ENCODE measurements around the gene FANCC. TPM values are rescaled to one million over a fixed set of nuclear protein-coding genes. Genes with fewer than 3 reads are reported as not detected.

The FANCC gene
- total RNA-seq, 2 donors from 2014 or later, result 17.6 to 23.5 TPM

DNA sequence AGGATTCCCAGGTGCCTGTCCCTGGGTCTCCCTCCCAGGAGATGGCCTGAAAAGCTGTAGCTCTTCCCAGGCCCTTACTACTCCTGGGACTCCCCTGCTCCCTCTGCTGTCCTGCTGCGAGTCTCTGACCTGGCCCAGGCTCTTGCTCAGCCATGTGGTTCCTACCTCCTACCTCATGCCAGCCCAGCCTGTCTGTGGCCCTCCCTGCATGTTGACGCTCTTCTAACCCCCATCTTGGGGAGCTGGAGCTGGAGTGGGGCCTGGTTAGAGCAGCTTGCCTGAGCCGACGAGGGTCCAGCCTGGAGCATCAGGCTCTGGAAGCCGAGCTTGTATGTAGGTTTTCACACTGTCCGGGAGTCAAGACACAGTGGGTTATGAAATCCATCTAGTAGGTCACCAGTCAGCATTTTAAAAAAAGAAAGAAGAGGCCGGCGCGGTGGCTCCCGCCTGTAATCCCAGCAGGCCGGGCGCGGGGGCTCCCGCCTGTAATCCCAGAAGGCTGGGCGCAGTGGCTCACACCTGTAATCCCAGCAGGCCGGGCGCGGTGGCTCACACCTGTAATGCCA is 244.4 kb downstream of the FANCC start:
- H3K4me1 Mint-ChIP-seq, result peaks cover 15% of the 10 kb centered on the region
- H3K27me3 ChIP-seq (ENCODE audit: control insufficient read depth, insufficient read depth, low read length, poor library complexity, severe bottlenecking), result no peaks in the 10 kb centered on the region
- TF ChIP-seq, protein P1, sequence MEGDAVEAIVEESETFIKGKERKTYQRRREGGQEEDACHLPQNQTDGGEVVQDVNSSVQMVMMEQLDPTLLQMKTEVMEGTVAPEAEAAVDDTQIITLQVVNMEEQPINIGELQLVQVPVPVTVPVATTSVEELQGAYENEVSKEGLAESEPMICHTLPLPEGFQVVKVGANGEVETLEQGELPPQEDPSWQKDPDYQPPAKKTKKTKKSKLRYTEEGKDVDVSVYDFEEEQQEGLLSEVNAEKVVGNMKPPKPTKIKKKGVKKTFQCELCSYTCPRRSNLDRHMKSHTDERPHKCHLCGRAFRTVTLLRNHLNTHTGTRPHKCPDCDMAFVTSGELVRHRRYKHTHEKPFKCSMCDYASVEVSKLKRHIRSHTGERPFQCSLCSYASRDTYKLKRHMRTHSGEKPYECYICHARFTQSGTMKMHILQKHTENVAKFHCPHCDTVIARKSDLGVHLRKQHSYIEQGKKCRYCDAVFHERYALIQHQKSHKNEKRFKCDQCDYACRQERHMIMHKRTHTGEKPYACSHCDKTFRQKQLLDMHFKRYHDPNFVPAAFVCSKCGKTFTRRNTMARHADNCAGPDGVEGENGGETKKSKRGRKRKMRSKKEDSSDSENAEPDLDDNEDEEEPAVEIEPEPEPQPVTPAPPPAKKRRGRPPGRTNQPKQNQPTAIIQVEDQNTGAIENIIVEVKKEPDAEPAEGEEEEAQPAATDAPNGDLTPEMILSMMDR (conservative IDR thresholded peaks at IDR 0.05), result peak; percentile 77
- peak; percentile 84 for DNase-seq
- H3K27ac Mint-ChIP-seq, result peak overlapping the region; percentile 29
- no peak overlapping the region for H3K9ac ChIP-seq (ENCODE audit: extremely low read depth, low read length, poor library complexity, severe bottlenecking)
- peaks cover 19% of the 10 kb centered on the region for H3K36me3 Mint-ChIP-seq (ENCODE audit: low read depth)
- peaks cover 11% of the 10 kb centered on the region for H3K4me1 ChIP-seq (ENCODE audit: control insufficient read depth, insufficient read depth, low read length)
- H3K27ac ChIP-seq (ENCODE audit: low read depth, low read length), result no peak overlapping the region
- H3K36me3 ChIP-seq (ENCODE audit: control insufficient read depth, insufficient read depth, low read length), result peaks cover 14% of the 10 kb centered on the region
- no peak overlapping the region for H3K4me3 Mint-ChIP-seq
- H3K27me3 Mint-ChIP-seq (ENCODE audit: insufficient read depth), result no peaks in the 10 kb centered on the region
- 89 to 92% methylated on average over 3 to 18 of the region's 18 CpGs for WGBS, 2 experiments (ENCODE audit: insufficient coverage in 1 of 2, insufficient read length in 1 of 2)
- H3K9me3 ChIP-seq (ENCODE audit: control insufficient read depth, low read length), result no peaks in the 10 kb centered on the region
- no peak overlapping the region for H3K4me3 ChIP-seq (ENCODE audit: low read length)
- H3K9me3 Mint-ChIP-seq, result no peaks in the 10 kb centered on the region

DNA sequence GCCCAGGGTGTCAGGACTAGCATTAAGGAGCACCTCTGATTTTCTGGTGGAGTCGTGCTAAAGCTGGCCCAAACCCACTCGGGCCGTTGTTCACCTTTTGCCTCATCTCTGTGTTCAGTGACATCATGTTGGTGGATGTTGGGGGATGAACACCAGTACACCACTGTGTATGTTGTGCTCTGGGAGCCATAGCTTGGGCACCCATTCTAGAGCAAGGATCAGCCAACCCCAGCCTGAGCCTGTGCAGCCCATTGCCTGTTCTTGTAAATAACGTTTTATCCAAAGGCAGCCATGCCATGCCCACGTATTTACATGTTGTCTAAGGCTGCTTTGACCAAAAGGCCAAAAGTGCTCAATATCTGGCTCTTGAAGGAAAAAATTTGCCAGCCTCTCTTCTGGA is 245.6 kb downstream of the FANCC start:
- Mint-ChIP-seq H3K27me3 (ENCODE audit: insufficient read depth) (no peaks in the 10 kb centered on the region), H3K4me1 (peaks cover 5% of the 10 kb centered on the region), H3K9me3 (no peaks in the 10 kb centered on the region), H3K36me3 (ENCODE audit: low read depth) (peaks cover 27% of the 10 kb centered on the region), H3K4me3 (no peak overlapping the region), H3K27ac (no peak overlapping the region)
- H3K27ac ChIP-seq (ENCODE audit: low read depth, low read length), result no peak overlapping the region
- H3K4me3 ChIP-seq (ENCODE audit: low read length), result no peak overlapping the region
- WGBS, 2 experiments (ENCODE audit: insufficient coverage in 1 of 2, insufficient read length in 1 of 2), result 94 to 100% methylated on average over 2 to 5 of the region's 5 CpGs
- no peaks in the 10 kb centered on the region for H3K9me3 ChIP-seq (ENCODE audit: control insufficient read depth, low read length)
- TF ChIP-seq, protein P1 (conservative IDR thresholded peaks at IDR 0.05), result no peak
- no peak for DNase-seq
- no peak overlapping the region for H3K9ac ChIP-seq (ENCODE audit: extremely low read depth, low read length, poor library complexity, severe bottlenecking)
- H3K36me3 ChIP-seq (ENCODE audit: control insufficient read depth, insufficient read depth, low read length), result peaks cover 20% of the 10 kb centered on the region
- no peaks in the 10 kb centered on the region for H3K27me3 ChIP-seq (ENCODE audit: control insufficient read depth, insufficient read depth, low read length, poor library complexity, severe bottlenecking)
- peaks cover 2% of the 10 kb centered on the region for H3K4me1 ChIP-seq (ENCODE audit: control insufficient read depth, insufficient read depth, low read length)

- 92 to 96% methylated on average over 5 of the region's 5 CpGs for WGBS, 2 experiments (ENCODE audit: insufficient coverage in 1 of 2, insufficient read length in 1 of 2)
- no peaks in the 10 kb centered on the region for H3K27me3 Mint-ChIP-seq (ENCODE audit: insufficient read depth)
- no peak for DNase-seq
- Histone ChIP-seq H3K27me3 (ENCODE audit: control insufficient read depth, insufficient read depth, low read length, poor library complexity, severe bottlenecking) (no peaks in the 10 kb centered on the region), H3K9ac (ENCODE audit: extremely low read depth, low read length, poor library complexity, severe bottlenecking) (no peak overlapping the region), H3K36me3 (ENCODE audit: control insufficient read depth, insufficient read depth, low read length) (peaks cover 23% of the 10 kb centered on the region), H3K9me3 (ENCODE audit: control insufficient read depth, low read length) (no peaks in the 10 kb centered on the region), H3K4me3 (ENCODE audit: low read length) (no peak overlapping the region), H3K4me1 (ENCODE audit: control insufficient read depth, insufficient read depth, low read length) (no peaks in the 10 kb centered on the region), H3K27ac (ENCODE audit: low read depth, low read length) (no peak overlapping the region)
- H3K4me1 Mint-ChIP-seq, result peaks cover under 1% of the 10 kb centered on the region
- H3K36me3 Mint-ChIP-seq (ENCODE audit: low read depth), result peaks cover 27% of the 10 kb centered on the region
- H3K4me3 Mint-ChIP-seq, result no peak overlapping the region
- no peaks in the 10 kb centered on the region for H3K9me3 Mint-ChIP-seq
- TF ChIP-seq, protein P1 (conservative IDR thresholded peaks at IDR 0.05), result no peak
- no peak overlapping the region for H3K27ac Mint-ChIP-seq
Measured at GRCh38 chr9:95071450-95071849, 246.1 kb downstream of the FANCC start.
